Loucy (cell line): Measurements from ENCODE around the gene SDK1.

Experiments
- EZH2phosphoT487 ChIP-seq: fragments of 200-600 bp; IDR thresholded peaks from 2 replicates; pipeline ENCODE4 v1.6.1; 2018; ENCODE audit warnings: antibody characterized with exemption, mild to moderate bottlenecking, moderate library complexity, borderline replicate concordance
- TF ChIP-seq, protein P1 (sequence below): fragments of 200-600 bp; sonication (generic); conservative IDR thresholded peaks from 2 replicates; pipeline ENCODE4 v1.5.1; 2014; ENCODE audit warnings: mild to moderate bottlenecking, antibody characterized with exemption, low read length

DNA sequence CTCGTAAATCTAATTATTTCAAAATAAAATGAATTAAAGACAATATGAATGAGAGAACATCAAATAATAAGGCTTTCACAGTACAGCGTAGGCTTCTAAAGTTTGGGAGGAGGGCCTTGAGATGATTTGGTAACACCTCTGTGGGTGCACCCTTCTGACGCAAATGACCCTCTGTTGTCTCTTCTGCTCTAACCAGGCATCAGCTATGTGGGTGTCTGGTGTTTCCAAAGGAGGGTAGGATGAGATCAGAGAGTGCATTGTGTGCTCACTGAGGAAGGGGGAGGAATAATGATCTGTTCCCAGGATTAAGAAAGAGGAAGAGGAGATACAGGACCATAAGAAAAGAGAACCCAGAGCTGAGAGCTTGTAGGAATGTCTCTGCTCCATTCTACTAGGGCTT, 420.4 kb downstream of the SDK1 start:
- TF ChIP-seq, protein P1, sequence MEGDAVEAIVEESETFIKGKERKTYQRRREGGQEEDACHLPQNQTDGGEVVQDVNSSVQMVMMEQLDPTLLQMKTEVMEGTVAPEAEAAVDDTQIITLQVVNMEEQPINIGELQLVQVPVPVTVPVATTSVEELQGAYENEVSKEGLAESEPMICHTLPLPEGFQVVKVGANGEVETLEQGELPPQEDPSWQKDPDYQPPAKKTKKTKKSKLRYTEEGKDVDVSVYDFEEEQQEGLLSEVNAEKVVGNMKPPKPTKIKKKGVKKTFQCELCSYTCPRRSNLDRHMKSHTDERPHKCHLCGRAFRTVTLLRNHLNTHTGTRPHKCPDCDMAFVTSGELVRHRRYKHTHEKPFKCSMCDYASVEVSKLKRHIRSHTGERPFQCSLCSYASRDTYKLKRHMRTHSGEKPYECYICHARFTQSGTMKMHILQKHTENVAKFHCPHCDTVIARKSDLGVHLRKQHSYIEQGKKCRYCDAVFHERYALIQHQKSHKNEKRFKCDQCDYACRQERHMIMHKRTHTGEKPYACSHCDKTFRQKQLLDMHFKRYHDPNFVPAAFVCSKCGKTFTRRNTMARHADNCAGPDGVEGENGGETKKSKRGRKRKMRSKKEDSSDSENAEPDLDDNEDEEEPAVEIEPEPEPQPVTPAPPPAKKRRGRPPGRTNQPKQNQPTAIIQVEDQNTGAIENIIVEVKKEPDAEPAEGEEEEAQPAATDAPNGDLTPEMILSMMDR = no peak
- TF ChIP-seq EZH2phosphoT487 = no peak
